Fibroblast of the aortic adventitia (primary cell): ENCODE data around the gene C3orf38. TPM values are rescaled to one million over a fixed set of nuclear protein-coding genes. Genes with fewer than 3 reads are reported as not detected.

Source experiments
- DNase-seq: peaks from one replicate; pipeline ENCODE4 v3.0.0-alpha.2; 2010; ENCODE audit warnings: low read depth
- H3K4me3 ChIP-seq: 2 replicates; pipeline ENCODE4 v1.5.1; 2011; ENCODE audit warnings: low read depth, mild to moderate bottlenecking, control low read depth, low read length, moderate library complexity
- CTCF ChIP-seq: IDR thresholded peaks from 2 replicates; pipeline ENCODE4 v1.5.1; 2011; ENCODE audit warnings: mild to moderate bottlenecking, low read length, control low read depth, inconsistent platforms; ENCODE audit not compliant: insufficient read depth
- total RNA-seq: library from RNA; depleted of rRNA; stranded (reverse); fragments of >200 nt; gene quantifications from 2 replicates; pipeline ENCODE4 v1.2.3, GENCODE V29; 2012; ENCODE audit warnings: low replicate concordance

C3orf38 gene
- total RNA-seq, 1 donor, result 42.4 TPM

GRCh38 chr3:88141458-88142083 is 8.2 kb upstream of the C3orf38 start:
- H3K4me3 ChIP-seq, result no peak overlapping the region
- peak; percentile 62 for DNase-seq

GRCh38 chr3:88142094-88142624 is 7.6 kb upstream of the C3orf38 start:
- no peak overlapping the region for H3K4me3 ChIP-seq
- no peak for DNase-seq
- TF ChIP-seq CTCF, result no peak

More at GRCh38 chr3:88141458-88142083, 8.2 kb upstream of the C3orf38 start:
- no peak for TF ChIP-seq CTCF

GRCh38 chr3:88147261-88147660 is 2.5 kb upstream of the C3orf38 start:
- no peak overlapping the region for H3K4me3 ChIP-seq
- no peak for TF ChIP-seq CTCF
- no peak for DNase-seq

GRCh38 chr3:88148651-88149050 is 1.1 kb upstream of the C3orf38 start:
- no peak for DNase-seq
- peak overlapping the region; percentile 99 for H3K4me3 ChIP-seq
- TF ChIP-seq CTCF, result no peak

- DNase-seq, result peak; percentile 17
- no peak for TF ChIP-seq CTCF
Observed at GRCh38 chr3:88149101-88149508, 654 bp upstream of the C3orf38 start.

GRCh38 chr3:88150371-88150770 is 612 bp downstream of the C3orf38 start:
- peak overlapping the region; percentile 99 for H3K4me3 ChIP-seq
- no peak for TF ChIP-seq CTCF
- DNase-seq, result peak; percentile 39

More at GRCh38 chr3:88149101-88149508, 654 bp upstream of the C3orf38 start:
- peak overlapping the region; percentile 99 for H3K4me3 ChIP-seq
